ENCODE data around the gene SLC7A6. TPM values are rescaled to one million over a fixed set of nuclear protein-coding genes. Genes with fewer than 3 reads are reported as not detected.

The SLC7A6 gene
- total and polyA plus RNA-seq, 2 of the 13 experiments (the other 11 are each of a cell fraction or from before 2014, with no cell fraction given), result 35.8 to 70.8 TPM

GRCh38 chr16:68257906-68258800 lies 6.2 kb upstream of the SLC7A6 start (continued):
- TF ChIP-seq ZNF10 (CRISPR knock-in tag; IDR thresholded peaks at IDR 0.05; ENCODE audit: borderline replicate concordance, low read depth) (no peak), TSC22D2 (CRISPR knock-in tag; IDR thresholded peaks at IDR 0.05; ENCODE audit: borderline replicate concordance) (no peak; the same call in 1 of the 2 replicates), NONO (IDR thresholded peaks at IDR 0.05) (no peak), NONO (CRISPR knock-in tag; conservative IDR thresholded peaks at IDR 0.05) (0 out of 2 replicates have a peak, but pooled peaks have one; percentile 50), MATR3 (CRISPR knock-in tag; IDR thresholded peaks at IDR 0.05) (no peak), SCMH1 (CRISPR knock-in tag; IDR thresholded peaks at IDR 0.05; ENCODE audit: borderline replicate concordance) (no peak), ZNF543 (CRISPR knock-in tag; IDR thresholded peaks at IDR 0.05) (0 out of 2 replicates have a peak, but pooled peaks have one; percentile 52), MED8 (CRISPR knock-in tag; IDR thresholded peaks at IDR 0.05; ENCODE audit: insufficient replicate concordance) (no peak), POLR2AphosphoS5 (IDR thresholded peaks at IDR 0.05; ENCODE audit: low read depth, low read length) (no peak), STAG1 (CRISPR knock-in tag; IDR thresholded peaks at IDR 0.05) (no peak; the same call in 1 of the 2 replicates), THYN1 (CRISPR knock-in tag; IDR thresholded peaks at IDR 0.05; ENCODE audit: borderline replicate concordance, low read depth) (no peak), LCORL (IDR thresholded peaks at IDR 0.05) (no peak), LCORL (CRISPR knock-in tag; IDR thresholded peaks at IDR 0.05) (peak; percentile 96), PTBP1 (IDR thresholded peaks at IDR 0.05; ENCODE audit: low read depth, low read length, poor library complexity, severe bottlenecking) (no peak)
- TF ChIP-seq, protein P1, sequence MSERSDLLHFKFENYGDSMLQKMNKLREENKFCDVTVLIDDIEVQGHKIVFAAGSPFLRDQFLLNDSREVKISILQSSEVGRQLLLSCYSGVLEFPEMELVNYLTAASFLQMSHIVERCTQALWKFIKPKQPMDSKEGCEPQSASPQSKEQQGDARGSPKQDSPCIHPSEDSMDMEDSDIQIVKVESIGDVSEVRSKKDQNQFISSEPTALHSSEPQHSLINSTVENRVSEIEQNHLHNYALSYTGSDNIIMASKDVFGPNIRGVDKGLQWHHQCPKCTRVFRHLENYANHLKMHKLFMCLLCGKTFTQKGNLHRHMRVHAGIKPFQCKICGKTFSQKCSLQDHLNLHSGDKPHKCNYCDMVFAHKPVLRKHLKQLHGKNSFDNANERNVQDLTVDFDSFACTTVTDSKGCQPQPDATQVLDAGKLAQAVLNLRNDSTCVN (CRISPR knock-in tag; IDR thresholded peaks at IDR 0.05; ENCODE audit: borderline replicate concordance), result peak; percentile 81
- TF ChIP-seq, protein P2, sequence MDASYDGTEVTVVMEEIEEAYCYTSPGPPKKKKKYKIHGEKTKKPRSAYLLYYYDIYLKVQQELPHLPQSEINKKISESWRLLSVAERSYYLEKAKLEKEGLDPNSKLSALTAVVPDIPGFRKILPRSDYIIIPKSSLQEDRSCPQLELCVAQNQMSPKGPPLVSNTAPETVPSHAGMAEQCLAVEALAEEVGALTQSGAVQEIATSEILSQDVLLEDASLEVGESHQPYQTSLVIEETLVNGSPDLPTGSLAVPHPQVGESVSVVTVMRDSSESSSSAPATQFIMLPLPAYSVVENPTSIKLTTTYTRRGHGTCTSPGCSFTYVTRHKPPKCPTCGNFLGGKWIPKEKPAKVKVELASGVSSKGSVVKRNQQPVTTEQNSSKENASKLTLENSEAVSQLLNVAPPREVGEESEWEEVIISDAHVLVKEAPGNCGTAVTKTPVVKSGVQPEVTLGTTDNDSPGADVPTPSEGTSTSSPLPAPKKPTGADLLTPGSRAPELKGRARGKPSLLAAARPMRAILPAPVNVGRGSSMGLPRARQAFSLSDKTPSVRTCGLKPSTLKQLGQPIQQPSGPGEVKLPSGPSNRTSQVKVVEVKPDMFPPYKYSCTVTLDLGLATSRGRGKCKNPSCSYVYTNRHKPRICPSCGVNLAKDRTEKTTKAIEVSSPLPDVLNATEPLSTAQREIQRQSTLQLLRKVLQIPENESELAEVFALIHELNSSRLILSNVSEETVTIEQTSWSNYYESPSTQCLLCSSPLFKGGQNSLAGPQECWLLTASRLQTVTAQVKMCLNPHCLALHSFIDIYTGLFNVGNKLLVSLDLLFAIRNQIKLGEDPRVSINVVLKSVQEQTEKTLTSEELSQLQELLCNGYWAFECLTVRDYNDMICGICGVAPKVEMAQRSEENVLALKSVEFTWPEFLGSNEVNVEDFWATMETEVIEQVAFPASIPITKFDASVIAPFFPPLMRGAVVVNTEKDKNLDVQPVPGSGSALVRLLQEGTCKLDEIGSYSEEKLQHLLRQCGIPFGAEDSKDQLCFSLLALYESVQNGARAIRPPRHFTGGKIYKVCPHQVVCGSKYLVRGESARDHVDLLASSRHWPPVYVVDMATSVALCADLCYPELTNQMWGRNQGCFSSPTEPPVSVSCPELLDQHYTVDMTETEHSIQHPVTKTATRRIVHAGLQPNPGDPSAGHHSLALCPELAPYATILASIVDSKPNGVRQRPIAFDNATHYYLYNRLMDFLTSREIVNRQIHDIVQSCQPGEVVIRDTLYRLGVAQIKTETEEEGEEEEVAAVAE (CRISPR knock-in tag; IDR thresholded peaks at IDR 0.05; ENCODE audit: borderline replicate concordance), result no peak
- TF ChIP-seq, protein P3, sequence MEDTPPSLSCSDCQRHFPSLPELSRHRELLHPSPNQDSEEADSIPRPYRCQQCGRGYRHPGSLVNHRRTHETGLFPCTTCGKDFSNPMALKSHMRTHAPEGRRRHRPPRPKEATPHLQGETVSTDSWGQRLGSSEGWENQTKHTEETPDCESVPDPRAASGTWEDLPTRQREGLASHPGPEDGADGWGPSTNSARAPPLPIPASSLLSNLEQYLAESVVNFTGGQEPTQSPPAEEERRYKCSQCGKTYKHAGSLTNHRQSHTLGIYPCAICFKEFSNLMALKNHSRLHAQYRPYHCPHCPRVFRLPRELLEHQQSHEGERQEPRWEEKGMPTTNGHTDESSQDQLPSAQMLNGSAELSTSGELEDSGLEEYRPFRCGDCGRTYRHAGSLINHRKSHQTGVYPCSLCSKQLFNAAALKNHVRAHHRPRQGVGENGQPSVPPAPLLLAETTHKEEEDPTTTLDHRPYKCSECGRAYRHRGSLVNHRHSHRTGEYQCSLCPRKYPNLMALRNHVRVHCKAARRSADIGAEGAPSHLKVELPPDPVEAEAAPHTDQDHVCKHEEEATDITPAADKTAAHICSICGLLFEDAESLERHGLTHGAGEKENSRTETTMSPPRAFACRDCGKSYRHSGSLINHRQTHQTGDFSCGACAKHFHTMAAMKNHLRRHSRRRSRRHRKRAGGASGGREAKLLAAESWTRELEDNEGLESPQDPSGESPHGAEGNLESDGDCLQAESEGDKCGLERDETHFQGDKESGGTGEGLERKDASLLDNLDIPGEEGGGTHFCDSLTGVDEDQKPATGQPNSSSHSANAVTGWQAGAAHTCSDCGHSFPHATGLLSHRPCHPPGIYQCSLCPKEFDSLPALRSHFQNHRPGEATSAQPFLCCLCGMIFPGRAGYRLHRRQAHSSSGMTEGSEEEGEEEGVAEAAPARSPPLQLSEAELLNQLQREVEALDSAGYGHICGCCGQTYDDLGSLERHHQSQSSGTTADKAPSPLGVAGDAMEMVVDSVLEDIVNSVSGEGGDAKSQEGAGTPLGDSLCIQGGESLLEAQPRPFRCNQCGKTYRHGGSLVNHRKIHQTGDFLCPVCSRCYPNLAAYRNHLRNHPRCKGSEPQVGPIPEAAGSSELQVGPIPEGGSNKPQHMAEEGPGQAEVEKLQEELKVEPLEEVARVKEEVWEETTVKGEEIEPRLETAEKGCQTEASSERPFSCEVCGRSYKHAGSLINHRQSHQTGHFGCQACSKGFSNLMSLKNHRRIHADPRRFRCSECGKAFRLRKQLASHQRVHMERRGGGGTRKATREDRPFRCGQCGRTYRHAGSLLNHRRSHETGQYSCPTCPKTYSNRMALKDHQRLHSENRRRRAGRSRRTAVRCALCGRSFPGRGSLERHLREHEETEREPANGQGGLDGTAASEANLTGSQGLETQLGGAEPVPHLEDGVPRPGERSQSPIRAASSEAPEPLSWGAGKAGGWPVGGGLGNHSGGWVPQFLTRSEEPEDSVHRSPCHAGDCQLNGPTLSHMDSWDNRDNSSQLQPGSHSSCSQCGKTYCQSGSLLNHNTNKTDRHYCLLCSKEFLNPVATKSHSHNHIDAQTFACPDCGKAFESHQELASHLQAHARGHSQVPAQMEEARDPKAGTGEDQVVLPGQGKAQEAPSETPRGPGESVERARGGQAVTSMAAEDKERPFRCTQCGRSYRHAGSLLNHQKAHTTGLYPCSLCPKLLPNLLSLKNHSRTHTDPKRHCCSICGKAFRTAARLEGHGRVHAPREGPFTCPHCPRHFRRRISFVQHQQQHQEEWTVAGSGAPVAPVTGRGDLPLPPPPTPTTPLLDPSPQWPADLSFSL (CRISPR knock-in tag; IDR thresholded peaks at IDR 0.05), result 0 out of 2 replicates have a peak, but pooled peaks have one; percentile 62
